ENCODE data around the gene TRAK2.

GRCh38 chr2:201366146-201366545, 85.1 kb downstream of the TRAK2 start:
- TF ChIP-seq BHLHE40 (IDR thresholded peaks at IDR 0.05; ENCODE audit: borderline replicate concordance) (no peak), FOXM1 (IDR thresholded peaks at IDR 0.05; ENCODE audit: borderline replicate concordance) (no peak), ZNF384 (IDR thresholded peaks at IDR 0.05) (no peak), SUZ12 (IDR thresholded peaks at IDR 0.05) (no peak), SP1 (IDR thresholded peaks at IDR 0.05) (no peak), FOXK2 (IDR thresholded peaks at IDR 0.05) (no peak)

Measured in HEK293T (cell line).